SK-N-SH (cell line): ENCODE results near the gene NFIA. TPM values are rescaled to one million over a fixed set of nuclear protein-coding genes. Genes with fewer than 3 reads are reported as not detected.

Experiments
- CTCF ChIA-PET: fragments of 300-600, 350-600 bp; formaldehyde crosslinking; extraction: SDS; loops from one replicate; lab custom pipeline; 2021; lab: Yijun Ruan, JAX
- POLR2A ChIA-PET: fragments of 350-600 bp; sonication (Branson Sonifier 250); formaldehyde crosslinking; extraction: SDS; loops from one replicate; lab custom pipeline; 2020; ENCODE audit warnings: antibody characterized with exemption, inconsistent platforms; lab: Yijun Ruan, JAX
- DNase-seq: peaks from one replicate; pipeline ENCODE4 v3.0.0; 2012
- H2AFZ ChIP-seq: fragments of 200-600 bp; sonication (generic); 2 replicates; pipeline ENCODE4 v1.8.1; 2016; ENCODE audit warnings: antibody characterized with exemption, mild to moderate bottlenecking, low read depth
- H3F3A ChIP-seq: fragments of 200-600 bp; sonication (generic); replicated peaks from 2 replicates; pipeline ENCODE3; 2016; ENCODE audit warnings: antibody characterized with exemption, mild to moderate bottlenecking; ENCODE audit not compliant: insufficient read depth
- H3K27ac ChIP-seq, 2 experiments: fragments of 200-500 bp in 1 of 2; fragments of 200-600 bp in 1 of 2; sonication (Bioruptor generic) in 1 of 2; sonication (generic), shearing (Covaris generic) in 1 of 2; 2 replicates each; pipeline versions ENCODE4 v1.5.1 to v1.6.1; 2014 to 2016; ENCODE audit warnings: low read depth in 2 of 2, inconsistent platforms in 1 of 2, low read length in 1 of 2, mild to moderate bottlenecking in 1 of 2, mixed read lengths in 1 of 2
- H3K27me3 ChIP-seq: fragments of 200-600 bp; sonication (generic), shearing (Covaris generic); 2 replicates; pipeline ENCODE4 v1.6.1; 2016; ENCODE audit warnings: mixed run types; ENCODE audit not compliant: insufficient read depth
- H3K36me3 ChIP-seq, 2 experiments: fragments of 200-500 bp in 1 of 2; fragments of 200-600 bp in 1 of 2; sonication (Bioruptor generic) in 1 of 2; sonication (generic) in 1 of 2; replicated peaks in 1 of 2; 2 replicates each; pipeline versions ENCODE3 to v1.5.1; 2014 to 2016; ENCODE audit warnings: low read length in 1 of 2, mild to moderate bottlenecking in 1 of 2; ENCODE audit not compliant: insufficient read depth in 2 of 2, control insufficient read depth in 1 of 2
- H3K4me1 ChIP-seq, 2 experiments: fragments of 200-500 bp in 1 of 2; fragments of 200-600 bp in 1 of 2; sonication (Bioruptor generic) in 1 of 2; sonication (generic), shearing (Covaris generic) in 1 of 2; 2 replicates each; pipeline versions ENCODE4 v1.5.1 to v1.6.1; 2014 to 2016; ENCODE audit warnings: low read depth in 1 of 2, low read length in 1 of 2, mixed run types in 1 of 2; ENCODE audit not compliant: insufficient read depth in 2 of 2, control insufficient read depth in 1 of 2
- H3K4me2 ChIP-seq: fragments of 200-600 bp; sonication (generic), shearing (Covaris generic); 2 replicates; pipeline ENCODE4 v1.6.1; 2017; ENCODE audit warnings: mixed run types
- H3K4me3 ChIP-seq, 2 experiments: fragments of 200-500 bp in 1 of 2; fragments of 200-600 bp in 1 of 2; sonication (Bioruptor generic) in 1 of 2; sonication (generic), shearing (Covaris generic) in 1 of 2; 2 replicates each; pipeline versions ENCODE4 v1.5.1 to v1.8.1; 2014 to 2016; ENCODE audit warnings: low read depth in 2 of 2, inconsistent platforms in 1 of 2, low read length in 1 of 2, mild to moderate bottlenecking in 1 of 2, mixed read lengths in 1 of 2, moderate library complexity in 1 of 2
- H3K79me2 ChIP-seq: fragments of 200-600 bp; sonication (generic); 2 replicates; pipeline ENCODE4 v1.8.1; 2017; ENCODE audit warnings: mild to moderate bottlenecking; ENCODE audit not compliant: insufficient read depth
- H3K9ac ChIP-seq: fragments of 200-600 bp; sonication (generic); 2 replicates; pipeline ENCODE4 v1.6.1; 2017; ENCODE audit warnings: mixed run types
- H3K9me2 ChIP-seq: fragments of 200-600 bp; sonication (generic); 2 replicates; pipeline ENCODE4 v1.6.1; 2017; ENCODE audit warnings: mixed run types
- H3K9me3 ChIP-seq: fragments of 200-600 bp; sonication (generic); 2 replicates; pipeline ENCODE4 v1.6.1; 2017; ENCODE audit warnings: mixed run types, mild to moderate bottlenecking, moderate library complexity
- H4K20me1 ChIP-seq: fragments of 200-600 bp; sonication (generic); 2 replicates; pipeline ENCODE4 v1.6.1; 2017; ENCODE audit warnings: mild to moderate bottlenecking, mixed run types; ENCODE audit not compliant: insufficient read depth
- FOXJ3 ChIP-seq: sonication (generic); formaldehyde crosslinking; IDR thresholded peaks from 2 replicates; pipeline ENCODE4 v1.5.1; 2020; ENCODE audit warnings: mild to moderate bottlenecking, missing genetic modification reagents
- JUND ChIP-seq: IDR thresholded peaks from 2 replicates; pipeline ENCODE4 v1.4.0; 2012
- RAD21 ChIP-seq: IDR thresholded peaks from 2 replicates; pipeline ENCODE4 v1.6.1; 2012; ENCODE audit warnings: mild to moderate bottlenecking, low read length
- RFX5 ChIP-seq: IDR thresholded peaks from 2 replicates; pipeline ENCODE4 v1.6.1; 2012; ENCODE audit warnings: mild to moderate bottlenecking, improper control_type of control experiment, low read length
- SMC3 ChIP-seq: IDR thresholded peaks from 2 replicates; pipeline ENCODE4 v1.6.1; 2012; ENCODE audit warnings: low read depth, low read length, improper control_type of control experiment
- WGBS: methylation state at CpG from one replicate; pipeline ENCODE4 v1.1.6; 2017; ENCODE audit warnings: low lambda C conversion rate; 5-methylcytosine and 5-hydroxymethylcytosine counted together
- polyA plus RNA-seq, 3 experiments: library from polyadenylated mRNA; depleted of rRNA; stranded (reverse); fragments of >200 nt; gene quantifications; 2 replicates each; pipeline ENCODE4 v1.2.3, GENCODE V29; 2012
- TF ChIP-seq, protein P1 (sequence below): fragments of 150-350 bp; IDR thresholded peaks from 2 replicates; pipeline ENCODE4 v1.6.1; 2016; ENCODE audit warnings: mild to moderate bottlenecking, low read depth, low read length
- TF ChIP-seq, protein P2 (sequence below): IDR thresholded peaks from 2 replicates; pipeline ENCODE4 v1.6.1; 2012; ENCODE audit warnings: mild to moderate bottlenecking, low read depth, low read length, moderate library complexity

Gene NFIA
- polyA plus RNA-seq, 1 of the 3 experiments (the other 2 are of a cell fraction): 3.3 TPM

GRCh38 chr1:61067446-61068019, 14.8 kb upstream of the NFIA start:
- Histone ChIP-seq H3K27ac (no peak overlapping the region), H3K27me3 (no peaks in the 10 kb centered on the region), H3K4me2 (no peak overlapping the region), H3K4me1 (no peaks in the 10 kb centered on the region), H2AFZ (no peak overlapping the region; the same call in 1 of the 2 replicates), H3K36me3 (no peaks in the 10 kb centered on the region), H3K4me3 (no peak overlapping the region), H4K20me1 (no peaks in the 10 kb centered on the region), H3K79me2 (no peaks in the 10 kb centered on the region), H3K9me3 (no peaks in the 10 kb centered on the region), H3K9ac (no peak overlapping the region), H3F3A (no peaks in the 10 kb centered on the region), H3K9me2 (no peaks in the 10 kb centered on the region)
- POLR2A ChIA-PET: no interaction called here
- DNase-seq: no peak
- 97% methylated on average over 4 of the region's 4 CpGs for WGBS
- TF ChIP-seq, protein P1, sequence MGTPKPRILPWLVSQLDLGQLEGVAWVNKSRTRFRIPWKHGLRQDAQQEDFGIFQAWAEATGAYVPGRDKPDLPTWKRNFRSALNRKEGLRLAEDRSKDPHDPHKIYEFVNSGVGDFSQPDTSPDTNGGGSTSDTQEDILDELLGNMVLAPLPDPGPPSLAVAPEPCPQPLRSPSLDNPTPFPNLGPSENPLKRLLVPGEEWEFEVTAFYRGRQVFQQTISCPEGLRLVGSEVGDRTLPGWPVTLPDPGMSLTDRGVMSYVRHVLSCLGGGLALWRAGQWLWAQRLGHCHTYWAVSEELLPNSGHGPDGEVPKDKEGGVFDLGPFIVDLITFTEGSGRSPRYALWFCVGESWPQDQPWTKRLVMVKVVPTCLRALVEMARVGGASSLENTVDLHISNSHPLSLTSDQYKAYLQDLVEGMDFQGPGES: no peak
- TF ChIP-seq, protein P2, sequence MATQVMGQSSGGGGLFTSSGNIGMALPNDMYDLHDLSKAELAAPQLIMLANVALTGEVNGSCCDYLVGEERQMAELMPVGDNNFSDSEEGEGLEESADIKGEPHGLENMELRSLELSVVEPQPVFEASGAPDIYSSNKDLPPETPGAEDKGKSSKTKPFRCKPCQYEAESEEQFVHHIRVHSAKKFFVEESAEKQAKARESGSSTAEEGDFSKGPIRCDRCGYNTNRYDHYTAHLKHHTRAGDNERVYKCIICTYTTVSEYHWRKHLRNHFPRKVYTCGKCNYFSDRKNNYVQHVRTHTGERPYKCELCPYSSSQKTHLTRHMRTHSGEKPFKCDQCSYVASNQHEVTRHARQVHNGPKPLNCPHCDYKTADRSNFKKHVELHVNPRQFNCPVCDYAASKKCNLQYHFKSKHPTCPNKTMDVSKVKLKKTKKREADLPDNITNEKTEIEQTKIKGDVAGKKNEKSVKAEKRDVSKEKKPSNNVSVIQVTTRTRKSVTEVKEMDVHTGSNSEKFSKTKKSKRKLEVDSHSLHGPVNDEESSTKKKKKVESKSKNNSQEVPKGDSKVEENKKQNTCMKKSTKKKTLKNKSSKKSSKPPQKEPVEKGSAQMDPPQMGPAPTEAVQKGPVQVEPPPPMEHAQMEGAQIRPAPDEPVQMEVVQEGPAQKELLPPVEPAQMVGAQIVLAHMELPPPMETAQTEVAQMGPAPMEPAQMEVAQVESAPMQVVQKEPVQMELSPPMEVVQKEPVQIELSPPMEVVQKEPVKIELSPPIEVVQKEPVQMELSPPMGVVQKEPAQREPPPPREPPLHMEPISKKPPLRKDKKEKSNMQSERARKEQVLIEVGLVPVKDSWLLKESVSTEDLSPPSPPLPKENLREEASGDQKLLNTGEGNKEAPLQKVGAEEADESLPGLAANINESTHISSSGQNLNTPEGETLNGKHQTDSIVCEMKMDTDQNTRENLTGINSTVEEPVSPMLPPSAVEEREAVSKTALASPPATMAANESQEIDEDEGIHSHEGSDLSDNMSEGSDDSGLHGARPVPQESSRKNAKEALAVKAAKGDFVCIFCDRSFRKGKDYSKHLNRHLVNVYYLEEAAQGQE: no peak
- TF ChIP-seq RFX5 (no peak), RAD21 (no peak), FOXJ3 (CRISPR knock-in tag) (no peak)
- CTCF ChIA-PET: interaction anchor here (1.6 kb wide), 1 partner anchor 97 kb away, joined by 3 read pairs; no protein-coding TSS in a partner anchor

GRCh38 chr1:61070054-61070453, 12.3 kb upstream of the NFIA start:
- no peaks in the 10 kb centered on the region for H3K27me3 ChIP-seq
- no peaks in the 10 kb centered on the region for H4K20me1 ChIP-seq
- no peak overlapping the region for H3K9ac ChIP-seq
- H3K9me2 ChIP-seq: no peaks in the 10 kb centered on the region
- no peak overlapping the region for H3K4me3 ChIP-seq
- H3K4me1 ChIP-seq: no peaks in the 10 kb centered on the region
- ChIA-PET POLR2A (no interaction called here), CTCF (interaction anchor here (0.8 kb wide), 1 partner anchor 20 kb away, joined by 3 read pairs; no protein-coding TSS in a partner anchor)
- H2AFZ ChIP-seq: no peak overlapping the region
- H3K9me3 ChIP-seq: no peaks in the 10 kb centered on the region
- no peaks in the 10 kb centered on the region for H3K36me3 ChIP-seq
- H3F3A ChIP-seq: no peaks in the 10 kb centered on the region
- H3K4me2 ChIP-seq: no peak overlapping the region
- no peak for DNase-seq
- TF ChIP-seq JUND: no peak
- no peak for TF ChIP-seq SMC3
- TF ChIP-seq, all 33 proteins: peak for 0
- H3K79me2 ChIP-seq: no peaks in the 10 kb centered on the region
- no peak overlapping the region for H3K27ac ChIP-seq
- WGBS: 90% methylated on average over 4 of the region's 4 CpGs
